HL-60 (cell line): ENCODE data around the gene S100A16.
"Not testable (repeated sequence)": the region's sequence is repeated elsewhere in the genome, so short reads cannot be mapped to it uniquely, and the experiment has no call there.

Experiments
- DNase-seq, 2 experiments: peaks; one replicate each; pipeline ENCODE4 v3.0.0-alpha.2; 2010 to 2020; ENCODE audit warnings: low read depth in 1 of 2, low spot score in 1 of 2
- H3K27ac ChIP-seq: fragments of 250-450 bp; sonication (Bioruptor Pico); replicated peaks from 2 replicates; pipeline ENCODE4 v1.5.1; 2020; ENCODE audit warnings: mild to moderate bottlenecking, moderate library complexity
- H3K27me3 ChIP-seq: fragments of 250-450 bp; sonication (Bioruptor Pico); 2 replicates; pipeline ENCODE4 v1.5.1; 2021; ENCODE audit warnings: mild to moderate bottlenecking, moderate library complexity; ENCODE audit not compliant: insufficient read depth, poor library complexity, severe bottlenecking
- H3K4me3 ChIP-seq: replicated peaks from 2 replicates; pipeline ENCODE4 v1.5.1; 2011; ENCODE audit warnings: mild to moderate bottlenecking, control low read depth, low read length; ENCODE audit not compliant: insufficient read depth
- CTCF ChIP-seq: IDR thresholded peaks from one replicate; pipeline ENCODE4 v1.5.1; 2011; ENCODE audit warnings: low read length, control low read depth, inconsistent platforms; ENCODE audit not compliant: insufficient read depth
- GABPA ChIP-seq: IDR thresholded peaks from 2 replicates; pipeline ENCODE4 v1.6.1; 2012; ENCODE audit warnings: low read depth
- POLR2AphosphoS5 ChIP-seq: IDR thresholded peaks from 2 replicates; pipeline ENCODE4 v1.6.1; 2012; ENCODE audit warnings: low read depth
- SPI1 ChIP-seq: IDR thresholded peaks from 2 replicates; pipeline ENCODE4 v1.6.1; 2012; ENCODE audit warnings: low read depth, mild to moderate bottlenecking, borderline replicate concordance
- TF ChIP-seq, protein P1 (sequence below): IDR thresholded peaks from 2 replicates; pipeline ENCODE4 v1.6.1; 2012; ENCODE audit warnings: low read depth; ENCODE audit not compliant: insufficient replicate concordance

The S100A16 gene

GRCh38 chr1:153578490-153578889, 34.4 kb downstream of the S100A16 start:
- no peak for DNase-seq
- no peak for TF ChIP-seq CTCF
- no peak for TF ChIP-seq SPI1
- no peak for TF ChIP-seq GABPA
- TF ChIP-seq, protein P1, sequence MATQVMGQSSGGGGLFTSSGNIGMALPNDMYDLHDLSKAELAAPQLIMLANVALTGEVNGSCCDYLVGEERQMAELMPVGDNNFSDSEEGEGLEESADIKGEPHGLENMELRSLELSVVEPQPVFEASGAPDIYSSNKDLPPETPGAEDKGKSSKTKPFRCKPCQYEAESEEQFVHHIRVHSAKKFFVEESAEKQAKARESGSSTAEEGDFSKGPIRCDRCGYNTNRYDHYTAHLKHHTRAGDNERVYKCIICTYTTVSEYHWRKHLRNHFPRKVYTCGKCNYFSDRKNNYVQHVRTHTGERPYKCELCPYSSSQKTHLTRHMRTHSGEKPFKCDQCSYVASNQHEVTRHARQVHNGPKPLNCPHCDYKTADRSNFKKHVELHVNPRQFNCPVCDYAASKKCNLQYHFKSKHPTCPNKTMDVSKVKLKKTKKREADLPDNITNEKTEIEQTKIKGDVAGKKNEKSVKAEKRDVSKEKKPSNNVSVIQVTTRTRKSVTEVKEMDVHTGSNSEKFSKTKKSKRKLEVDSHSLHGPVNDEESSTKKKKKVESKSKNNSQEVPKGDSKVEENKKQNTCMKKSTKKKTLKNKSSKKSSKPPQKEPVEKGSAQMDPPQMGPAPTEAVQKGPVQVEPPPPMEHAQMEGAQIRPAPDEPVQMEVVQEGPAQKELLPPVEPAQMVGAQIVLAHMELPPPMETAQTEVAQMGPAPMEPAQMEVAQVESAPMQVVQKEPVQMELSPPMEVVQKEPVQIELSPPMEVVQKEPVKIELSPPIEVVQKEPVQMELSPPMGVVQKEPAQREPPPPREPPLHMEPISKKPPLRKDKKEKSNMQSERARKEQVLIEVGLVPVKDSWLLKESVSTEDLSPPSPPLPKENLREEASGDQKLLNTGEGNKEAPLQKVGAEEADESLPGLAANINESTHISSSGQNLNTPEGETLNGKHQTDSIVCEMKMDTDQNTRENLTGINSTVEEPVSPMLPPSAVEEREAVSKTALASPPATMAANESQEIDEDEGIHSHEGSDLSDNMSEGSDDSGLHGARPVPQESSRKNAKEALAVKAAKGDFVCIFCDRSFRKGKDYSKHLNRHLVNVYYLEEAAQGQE = no peak
- no peak for TF ChIP-seq POLR2AphosphoS5
- H3K27ac ChIP-seq = no peak overlapping the region
- peaks cover 9% of the 10 kb centered on the region for H3K27me3 ChIP-seq
- H3K4me3 ChIP-seq = no peak overlapping the region

DNA sequence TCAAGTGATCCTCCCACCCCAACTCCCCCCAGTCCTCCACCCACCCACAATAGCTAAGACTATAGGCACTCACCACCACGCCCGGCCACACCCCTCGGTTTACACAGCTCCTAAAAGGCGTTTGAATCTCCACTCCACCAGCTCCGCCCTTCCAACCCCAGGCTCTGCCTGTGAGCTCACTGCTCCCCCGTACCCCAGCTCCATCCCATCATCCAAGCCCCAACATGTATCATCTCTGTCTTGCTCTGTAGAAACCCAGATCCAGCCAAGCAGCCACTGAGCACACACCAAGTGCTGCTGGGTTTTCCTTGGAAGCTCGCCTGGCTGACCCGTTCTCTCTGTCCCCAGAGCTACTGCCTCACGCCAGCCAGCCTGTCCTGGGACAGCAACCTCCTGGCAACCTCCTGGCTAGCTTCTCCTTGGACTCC, 35.3 kb downstream of the S100A16 start:
- TF ChIP-seq GABPA (no peak), CTCF (no peak), POLR2AphosphoS5 (no peak), SPI1 (no peak)
- TF ChIP-seq, protein P1 = no peak
- H3K27ac ChIP-seq = no peak overlapping the region

DNA sequence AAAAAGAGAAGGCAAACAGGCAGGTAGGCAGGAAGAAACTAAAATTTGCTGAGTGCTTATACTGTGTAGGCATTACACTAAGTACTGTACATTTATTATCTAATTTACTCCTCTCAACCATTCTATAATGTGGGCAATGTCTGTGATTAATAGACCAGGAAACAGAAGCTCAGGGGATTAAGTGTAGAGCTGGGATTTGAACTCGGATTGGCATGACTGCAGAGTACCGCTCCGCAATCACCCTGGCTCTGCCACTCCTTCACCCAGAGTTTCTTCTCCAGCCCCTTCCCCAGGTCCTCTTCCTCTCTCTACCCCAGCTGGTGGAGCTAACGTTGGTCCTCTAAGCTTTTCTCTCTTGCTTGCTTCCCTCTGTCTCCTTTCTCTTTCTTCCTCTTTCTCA, 35.8 kb downstream of the S100A16 start:
- no peak overlapping the region for H3K27ac ChIP-seq

More for the DNA sequence above, 35.3 kb downstream of the S100A16 start:
- no peak overlapping the region for H3K4me3 ChIP-seq
- H3K27me3 ChIP-seq = peaks cover 9% of the 10 kb centered on the region
- DNase-seq = no peak

DNA sequence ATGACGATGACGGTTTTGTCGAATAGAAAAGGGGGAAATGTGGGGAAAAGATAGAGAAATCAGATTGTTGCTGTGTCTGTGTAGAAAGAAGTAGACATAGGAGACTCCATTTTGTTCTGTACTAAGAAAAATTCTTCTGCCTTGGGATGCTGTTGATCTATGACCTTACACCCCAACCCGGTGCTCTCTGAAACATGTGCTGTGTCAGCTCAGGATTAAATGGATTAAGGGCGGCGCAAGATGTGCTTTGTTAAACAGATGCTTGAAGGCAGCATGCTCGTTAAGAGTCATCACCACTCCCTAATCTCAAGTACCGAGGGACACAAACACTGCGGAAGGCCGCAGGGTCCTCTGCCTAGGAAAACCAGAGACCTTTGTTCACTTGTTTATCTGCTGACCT, 37.4 kb downstream of the S100A16 start:
- not testable (repeated sequence) for H3K27ac ChIP-seq, DNase-seq, H3K27me3 ChIP-seq, H3K4me3 ChIP-seq

More for the DNA sequence above, 35.8 kb downstream of the S100A16 start:
- TF ChIP-seq GABPA (no peak), CTCF (no peak)
- DNase-seq = no peak
- Histone ChIP-seq H3K27me3 (peaks cover 9% of the 10 kb centered on the region), H3K4me3 (no peak overlapping the region)

GRCh38 chr1:153575081-153575491, 37.9 kb downstream of the S100A16 start:
- not testable (repeated sequence) for DNase-seq, H3K27me3 ChIP-seq, H3K4me3 ChIP-seq, H3K27ac ChIP-seq
